GM21528 (cell line): ENCODE results near the gene HSDL1.

ENCODE experiments used
- ATAC-seq: cut with Tn5 transposase; IDR thresholded peaks from one replicate; pipeline ENCODE4 v1.9.1; 2021; ENCODE audit warnings: mild to moderate bottlenecking, moderate library complexity; ENCODE audit not compliant: unreplicated experiment, low FRiP score

HSDL1 gene

GRCh38 chr16:84144859-84145639 is at the start of gene HSDL1, which contains the start of gene DNAAF1:
HSDL1 (minus strand) TSS chr16:84145177; CDS start chr16:84131321, 13,856 bp downstream.
DNAAF1 (plus strand) TSS chr16:84145308; CDS start chr16:84145441, 133 bp downstream.
- peak; percentile 77 for ATAC-seq

GRCh38 chr16:84194018-84194417 is 49.0 kb upstream of the HSDL1 start:
- ATAC-seq = no peak

- no peak for ATAC-seq
These were observed 48.5 kb upstream of the HSDL1 start for GRCh38 chr16:84193480-84193879.

- no peak for ATAC-seq
These were observed 46.5 kb upstream of the HSDL1 start for GRCh38 chr16:84191466-84191865.

GRCh38 chr16:84190731-84191388 is 45.9 kb upstream of the HSDL1 start, which contains the start of gene ADAD2:
ADAD2 (plus strand) TSS chr16:84191157; CDS start chr16:84191231, 74 bp downstream.
- no peak for ATAC-seq

GRCh38 chr16:84186685-84187437 is 41.9 kb upstream of the HSDL1 start, which contains the start of gene TAF1C:
TAF1C (minus strand) TSS chr16:84187057; CDS start chr16:84184988, 2,069 bp downstream.
- peak; percentile 84 for ATAC-seq

GRCh38 chr16:84184775-84185174 is 39.8 kb upstream of the HSDL1 start:
- no peak for ATAC-seq

GRCh38 chr16:84183911-84184591 is 39.1 kb upstream of the HSDL1 start:
- no peak for ATAC-seq

- ATAC-seq = no peak
These were observed 38.5 kb upstream of the HSDL1 start for GRCh38 chr16:84183572-84183875.

GRCh38 chr16:84182680-84183571 is 37.9 kb upstream of the HSDL1 start:
- ATAC-seq = no peak

- no peak for ATAC-seq
These were observed 37.1 kb upstream of the HSDL1 start for GRCh38 chr16:84182104-84182503.

- ATAC-seq = no peak
These were observed 36.4 kb upstream of the HSDL1 start for GRCh38 chr16:84181144-84181915.

- no peak for ATAC-seq
These were observed 35.7 kb upstream of the HSDL1 start for GRCh38 chr16:84180519-84181140.

- no peak for ATAC-seq
These were observed 34.8 kb upstream of the HSDL1 start for GRCh38 chr16:84179612-84180320.

- ATAC-seq = no peak
These were observed 34.1 kb upstream of the HSDL1 start for GRCh38 chr16:84178892-84179611.

- no peak for ATAC-seq
These were observed 33.3 kb upstream of the HSDL1 start for GRCh38 chr16:84178146-84178765.

GRCh38 chr16:84177741-84178073 is 32.7 kb upstream of the HSDL1 start:
- ATAC-seq = no peak
